GM23248 (cell line): Measurements from ENCODE around the gene SETBP1. TPM values are rescaled to one million over a fixed set of nuclear protein-coding genes. Genes with fewer than 3 reads are reported as not detected.

Experiments used
- DNase-seq: peaks from one replicate; pipeline ENCODE4 v3.0.0-alpha.2; 2015
- H2AFZ ChIP-seq: fragments of 200-600 bp; sonication (generic); 2 replicates; pipeline ENCODE4 v1.6.1; 2016; ENCODE audit warnings: antibody characterized with exemption
- H3F3A ChIP-seq: fragments of 200-600 bp; sonication (generic); 2 replicates; pipeline ENCODE4 v1.6.1; 2016; ENCODE audit warnings: mild to moderate bottlenecking, antibody characterized with exemption, mixed run types; ENCODE audit not compliant: insufficient read depth
- H3K27ac ChIP-seq: fragments of 200-600 bp; sonication (generic); 2 replicates; pipeline ENCODE4 v1.5.1; 2016; ENCODE audit warnings: mild to moderate bottlenecking
- H3K27me3 ChIP-seq: fragments of 200-600 bp; sonication (generic); replicated peaks from 2 replicates; pipeline ENCODE4 v1.6.1; 2016; ENCODE audit warnings: mild to moderate bottlenecking; ENCODE audit not compliant: insufficient read depth
- H3K36me3 ChIP-seq: fragments of 200-600 bp; sonication (generic); 2 replicates; pipeline ENCODE4 v1.6.1; 2016; ENCODE audit warnings: low read depth, mild to moderate bottlenecking
- H3K4me1 ChIP-seq: fragments of 200-600 bp; sonication (generic); 2 replicates; pipeline ENCODE4 v1.6.1; 2016; ENCODE audit warnings: mild to moderate bottlenecking; ENCODE audit not compliant: insufficient read depth
- H3K4me2 ChIP-seq: fragments of 200-600 bp; sonication (generic); one replicate; pipeline ENCODE4 v1.6.1; 2016; ENCODE audit warnings: mild to moderate bottlenecking; ENCODE audit not compliant: unreplicated experiment
- H3K4me3 ChIP-seq: fragments of 200-600 bp; sonication (generic); 2 replicates; pipeline ENCODE4 v1.5.1; 2016; ENCODE audit warnings: mild to moderate bottlenecking
- H3K79me2 ChIP-seq: fragments of 200-600 bp; sonication (generic); 2 replicates; pipeline ENCODE4 v1.6.1; 2016; ENCODE audit warnings: mild to moderate bottlenecking; ENCODE audit not compliant: insufficient read depth
- H3K9ac ChIP-seq: fragments of 200-600 bp; sonication (generic); 2 replicates; pipeline ENCODE4 v1.6.1; 2016; ENCODE audit warnings: mild to moderate bottlenecking
- H3K9me2 ChIP-seq: fragments of 200-600 bp; sonication (generic); 2 replicates; pipeline ENCODE4 v1.6.1; 2016; ENCODE audit warnings: mixed run types, mild to moderate bottlenecking, moderate library complexity; ENCODE audit not compliant: insufficient read depth
- H3K9me3 ChIP-seq: fragments of 200-600 bp; sonication (generic); one replicate; pipeline ENCODE4 v1.6.1; 2017; ENCODE audit warnings: low read depth
- H4K20me1 ChIP-seq: fragments of 200-600 bp; sonication (generic); 2 replicates; pipeline ENCODE4 v1.6.0; 2016; ENCODE audit not compliant: insufficient read depth
- EZH2 ChIP-seq: fragments of 200-600 bp; sonication (generic); IDR thresholded peaks from 2 replicates; pipeline ENCODE4 v1.6.1; 2018; ENCODE audit warnings: antibody characterized with exemption, mild to moderate bottlenecking; ENCODE audit not compliant: insufficient read depth, poor library complexity, severe bottlenecking
- EZH2phosphoT487 ChIP-seq: fragments of 200-600 bp; sonication (generic); IDR thresholded peaks from 2 replicates; pipeline ENCODE4 v1.6.1; 2018; ENCODE audit warnings: antibody characterized with exemption, moderate library complexity, mild to moderate bottlenecking, low read depth; ENCODE audit not compliant: insufficient read depth
- WGBS, 2 experiments: methylation state at CpG; one replicate each; pipeline ENCODE4 v1.1.6; 2015 to 2017; ENCODE audit warnings: low lambda C conversion rate in 2 of 2, low coverage in 1 of 2; ENCODE audit errors: missing lambda C conversion rate in 2 of 2; 5-methylcytosine and 5-hydroxymethylcytosine counted together
- in situ Hi-C: fragments of 300-500 bp; cut with MboI; formaldehyde crosslinking; loops from 2 replicates; pipeline ENCODE4 v1.15.0; 2020
- polyA plus RNA-seq: library from polyadenylated mRNA; unstranded; fragments of >200 nt; fragmentation: Nextera tagmentation; extraction: Ambion mirVana; gene quantifications from 2 replicates; pipeline ENCODE4 v1.2.1, GENCODE V29; 2016
- total RNA-seq: library from RNA; depleted of rRNA; stranded (reverse); fragments of >200 nt; shearing (Covaris generic); gene quantifications from 2 replicates; pipeline ENCODE4 v1.2.3, GENCODE V29; 2014

Gene SETBP1
- total and polyA plus RNA-seq, 2 experiments from 2014 or later, result 1.3 to 4.1 TPM

DNA sequence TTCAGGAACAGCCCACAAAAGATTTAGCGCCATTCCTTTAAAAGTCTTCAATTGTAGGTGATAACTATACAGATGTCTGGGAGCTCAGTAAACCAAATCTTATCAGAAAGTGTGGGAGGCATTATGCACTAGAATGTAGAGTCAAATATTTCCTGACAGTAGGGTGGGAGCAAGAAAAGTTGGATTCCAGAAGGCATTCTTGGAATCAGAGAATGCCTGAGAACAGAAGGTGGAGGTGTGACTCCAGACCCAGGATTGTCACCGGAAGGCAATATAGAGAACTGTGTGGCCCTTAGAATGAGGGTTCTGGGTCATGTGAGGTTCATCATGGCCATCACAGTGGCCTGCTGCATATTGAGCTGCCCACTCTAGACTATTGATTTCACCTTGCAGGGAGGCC, 90.0 kb downstream of the SETBP1 start:
- Histone ChIP-seq H3K27ac (no peak overlapping the region), H3K27me3 (no peaks in the 10 kb centered on the region)

DNA sequence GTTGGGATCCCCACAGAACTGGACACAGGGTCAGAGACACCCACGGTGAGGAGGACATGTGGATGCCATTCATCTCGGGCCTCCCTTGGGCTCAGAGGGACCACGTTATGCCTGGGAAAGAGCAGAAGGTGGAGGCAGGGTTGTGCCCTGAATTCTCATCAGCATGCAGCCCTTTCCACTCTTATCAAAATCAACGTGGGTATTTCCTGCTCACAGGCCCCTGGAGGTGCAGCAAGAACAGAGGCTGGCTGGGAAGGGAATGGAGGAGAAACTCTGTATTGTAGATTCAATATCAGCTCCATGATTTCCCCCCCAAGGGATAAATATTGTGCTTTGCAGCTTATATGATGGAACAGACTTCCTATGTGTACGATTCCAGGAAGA, 90.9 kb downstream of the SETBP1 start:
- Histone ChIP-seq H3K4me1 (no peaks in the 10 kb centered on the region), H3K4me3 (no peak overlapping the region), H3K9ac (no peak overlapping the region), H3K4me2 (no peak overlapping the region), H3K36me3 (no peaks in the 10 kb centered on the region), H3K27me3 (no peaks in the 10 kb centered on the region), H3K27ac (no peak overlapping the region), H2AFZ (no peak overlapping the region), H4K20me1 (no peaks in the 10 kb centered on the region), H3K79me2 (no peaks in the 10 kb centered on the region), H3K9me2 (no peaks in the 10 kb centered on the region), H3K9me3 (no peaks in the 10 kb centered on the region), H3F3A (no peaks in the 10 kb centered on the region; the same call in 1 of the 2 replicates)
- no peak for DNase-seq
- WGBS, 2 experiments, result 86 to 90% methylated on average over 5 of the region's 5 CpGs
- in situ Hi-C loops, result no loop called here
- no peak for TF ChIP-seq EZH2phosphoT487
- TF ChIP-seq EZH2, result no peak

More for the DNA sequence above, 90.0 kb downstream of the SETBP1 start:
- DNase-seq, result no peak
- H3K36me3 ChIP-seq, result no peaks in the 10 kb centered on the region
- H3K79me2 ChIP-seq, result no peaks in the 10 kb centered on the region
- H3K9ac ChIP-seq, result no peak overlapping the region
- in situ Hi-C loops, result no loop called here
- H2AFZ ChIP-seq, result no peak overlapping the region
- TF ChIP-seq EZH2phosphoT487, result no peak
- no peak for TF ChIP-seq EZH2
- H3K4me3 ChIP-seq, result no peak overlapping the region
- no peak overlapping the region for H3K4me2 ChIP-seq
- no peaks in the 10 kb centered on the region for H4K20me1 ChIP-seq
- H3K9me2 ChIP-seq, result no peaks in the 10 kb centered on the region
- WGBS, 2 experiments, result 97% methylated on average over 2 of the region's 2 CpGs
- no peaks in the 10 kb centered on the region for H3K9me3 ChIP-seq
- H3F3A ChIP-seq, result no peaks in the 10 kb centered on the region; the same call in 1 of the 2 replicates
- no peaks in the 10 kb centered on the region for H3K4me1 ChIP-seq

DNA sequence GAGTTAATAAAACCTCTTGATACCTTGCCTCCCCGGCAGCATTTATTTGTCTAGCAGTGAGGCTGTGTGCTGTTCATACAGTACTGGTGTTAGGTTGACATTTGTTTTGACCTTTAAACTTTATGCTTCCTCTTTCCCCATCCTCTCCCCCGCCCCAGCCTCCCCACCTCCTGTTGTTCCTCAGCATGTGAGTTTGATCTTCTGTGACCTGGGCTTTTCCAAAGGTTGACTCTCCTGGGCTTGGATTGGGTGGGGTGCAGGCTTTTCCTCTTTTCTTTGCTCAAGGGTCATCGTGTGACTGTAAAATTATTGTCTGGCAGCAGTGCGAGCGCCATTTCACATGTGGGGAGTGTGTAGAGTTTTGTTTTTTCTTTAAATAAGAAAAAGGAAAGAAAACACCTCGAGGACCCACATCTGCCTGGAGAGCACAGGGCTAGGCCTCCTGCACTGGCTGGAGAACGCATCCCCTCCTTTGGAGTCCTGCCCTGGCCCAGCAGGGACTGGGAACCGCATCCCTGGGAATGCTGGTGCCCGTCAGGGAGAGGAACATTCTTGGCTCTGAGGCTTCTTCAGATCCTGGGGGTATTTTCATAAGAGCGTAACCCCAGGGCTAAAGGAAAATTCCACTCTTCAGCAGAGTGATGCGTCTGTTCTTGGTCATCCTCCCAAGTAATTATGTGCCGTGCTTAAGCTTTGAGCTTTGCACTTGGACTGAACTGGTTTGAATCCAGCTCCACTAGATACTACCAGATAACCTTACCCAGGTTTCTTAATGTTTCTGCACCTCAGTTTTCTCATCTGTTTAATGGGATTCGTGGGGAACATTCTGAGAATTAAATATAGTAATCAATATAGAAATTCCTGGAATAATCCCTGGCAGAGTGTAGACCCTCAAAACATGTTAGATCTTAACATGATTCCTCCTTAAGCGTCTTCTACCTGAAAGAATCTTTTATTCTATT, 91.5 kb downstream of the SETBP1 start:
- H3K4me1 ChIP-seq, result no peaks in the 10 kb centered on the region
- no peak overlapping the region for H3K4me2 ChIP-seq
- no peaks in the 10 kb centered on the region for H3K36me3 ChIP-seq
- H2AFZ ChIP-seq, result no peak overlapping the region
- no peak overlapping the region for H3K4me3 ChIP-seq
- no peaks in the 10 kb centered on the region for H3K79me2 ChIP-seq
- H3K9ac ChIP-seq, result no peak overlapping the region
- DNase-seq, result no peak
- 88 to 89% methylated on average over 14 of the region's 14 CpGs for WGBS, 2 experiments
- H3K9me3 ChIP-seq, result no peaks in the 10 kb centered on the region
- no peaks in the 10 kb centered on the region; the same call in 1 of the 2 replicates for H3F3A ChIP-seq
- no peaks in the 10 kb centered on the region for H4K20me1 ChIP-seq
- no peaks in the 10 kb centered on the region for H3K27me3 ChIP-seq
- no peak for TF ChIP-seq EZH2phosphoT487
- no peak for TF ChIP-seq EZH2
- in situ Hi-C loops, result no loop called here
- H3K27ac ChIP-seq, result no peak overlapping the region
- no peaks in the 10 kb centered on the region for H3K9me2 ChIP-seq

DNA sequence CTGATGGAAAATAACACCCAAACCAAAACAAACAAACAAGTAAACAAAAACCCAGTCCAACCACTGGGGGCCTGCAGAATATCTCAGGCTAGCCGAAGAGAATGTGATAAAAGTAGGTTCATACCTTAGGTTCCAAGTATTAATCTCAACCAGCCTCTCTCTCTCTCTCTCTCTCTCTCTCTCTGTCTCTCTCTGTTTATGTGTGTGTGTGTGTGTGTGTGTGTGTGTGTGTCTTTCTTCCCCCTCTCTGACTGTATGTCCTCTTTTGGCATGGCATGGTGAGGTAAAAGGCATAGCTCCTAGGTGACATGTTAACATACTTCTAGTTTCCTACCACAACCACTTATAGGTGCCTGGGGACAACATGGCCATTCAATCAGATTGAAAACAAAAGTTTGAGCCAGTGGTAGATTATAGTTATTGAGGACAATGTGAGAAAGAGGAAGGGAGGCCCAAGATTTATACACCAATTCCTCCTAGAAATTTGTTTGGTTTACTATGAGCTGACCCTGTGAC, 93.0 kb downstream of the SETBP1 start:
- no peak overlapping the region for H2AFZ ChIP-seq
- H3K4me3 ChIP-seq, result no peak overlapping the region
- H3K27me3 ChIP-seq, result no peaks in the 10 kb centered on the region
- no peaks in the 10 kb centered on the region for H3K36me3 ChIP-seq
- H4K20me1 ChIP-seq, result no peaks in the 10 kb centered on the region
- in situ Hi-C loops, result no loop called here
- H3K9me2 ChIP-seq, result no peaks in the 10 kb centered on the region
- H3K9me3 ChIP-seq, result no peaks in the 10 kb centered on the region
- no peak overlapping the region for H3K27ac ChIP-seq
- no peak for TF ChIP-seq EZH2phosphoT487
- TF ChIP-seq EZH2, result no peak
- no peaks in the 10 kb centered on the region for H3K79me2 ChIP-seq
- 92 to 95% methylated on average over 1 of the region's 1 CpG for WGBS, 2 experiments
- H3K4me2 ChIP-seq, result no peak overlapping the region
- H3K4me1 ChIP-seq, result no peaks in the 10 kb centered on the region
- no peak overlapping the region for H3K9ac ChIP-seq
- DNase-seq, result no peak
- H3F3A ChIP-seq, result no peaks in the 10 kb centered on the region; the same call in 1 of the 2 replicates
